Uterus (tissue), 4 donors: Measurements from ENCODE around the gene FBXW8. TPM values are rescaled to one million over a fixed set of nuclear protein-coding genes. Genes with fewer than 3 reads are reported as not detected.

Experiments
- DNase-seq, 2 donors: peaks; one replicate each; pipeline ENCODE4 v3.0.0-alpha.2; 2019 to 2020
- H3K27ac ChIP-seq, 2 donors: fragments of 200-600 bp; sonication (generic); 1 replicate in 1 of 2; 2 replicates in 1 of 2; pipeline ENCODE4 v1.5.1; 2016 to 2018
- H3K27me3 ChIP-seq, 2 donors: fragments of 200-600 bp; sonication (generic); one replicate each; pipeline ENCODE4 v1.5.1; 2018 to 2019; ENCODE audit warnings: control low read depth in 1 of 2
- H3K36me3 ChIP-seq, 2 donors: fragments of 200-600 bp; sonication (generic); one replicate each; pipeline ENCODE4 v1.5.1; 2019; ENCODE audit warnings: control low read depth in 1 of 2
- H3K4me1 ChIP-seq, 2 donors: fragments of 200-600 bp; sonication (generic); one replicate each; pipeline ENCODE4 v1.5.1; 2018 to 2019; ENCODE audit warnings: control low read depth in 1 of 2
- H3K4me3 ChIP-seq, 2 donors: fragments of 200-600 bp; sonication (generic); 1 replicate in 1 of 2; 2 replicates in 1 of 2; pipeline ENCODE4 v1.5.1; 2018 to 2019; ENCODE audit warnings: mild to moderate bottlenecking in 1 of 2
- H3K9me3 ChIP-seq, 2 donors: fragments of 200-600 bp; sonication (generic); one replicate each; pipeline ENCODE4 v1.5.1; 2019; ENCODE audit warnings: control low read depth in 1 of 2
- POLR2A ChIP-seq, 2 donors: fragments of 450-650 bp; IDR thresholded peaks; one replicate each; pipeline ENCODE4 v1.6.1; 2016; ENCODE audit warnings: antibody characterized with exemption in 2 of 2, mild to moderate bottlenecking in 1 of 2, moderate library complexity in 1 of 2
- intact Hi-C: fragments of 100-400 bp; cut with DNase I; formaldehyde crosslinking; loops from one replicate; pipeline ENCODE4 v1.15.1; 2023; ENCODE audit warnings: low total_unique reads
- total RNA-seq, 4 donors: library from RNA; depleted of rRNA in 3 of 4; stranded (reverse); fragments of >200 nt in 3 of 4; gene quantifications; one replicate each; pipeline versions ENCODE4 v1.1.0 to v1.2.4, GENCODE V29; 2014 to 2023
- TF ChIP-seq, protein P1 (sequence below), 4 experiments: fragments of 200-600 bp in 2 of 4; fragments of 450-650 bp in 2 of 4; sonication (generic) in 2 of 4; IDR thresholded peaks; one replicate each; pipeline ENCODE4 v1.5.1; 2016 to 2019; ENCODE audit warnings: antibody characterized with exemption in 4 of 4, mild to moderate bottlenecking in 2 of 4, moderate library complexity in 1 of 4
- donor health status: DM: yes; HTN: yes; CAD: no.

Gene FBXW8
- total RNA-seq, 4 donors from 2014 or later = 5.9 to 28.0 (median 15.3) TPM

DNA sequence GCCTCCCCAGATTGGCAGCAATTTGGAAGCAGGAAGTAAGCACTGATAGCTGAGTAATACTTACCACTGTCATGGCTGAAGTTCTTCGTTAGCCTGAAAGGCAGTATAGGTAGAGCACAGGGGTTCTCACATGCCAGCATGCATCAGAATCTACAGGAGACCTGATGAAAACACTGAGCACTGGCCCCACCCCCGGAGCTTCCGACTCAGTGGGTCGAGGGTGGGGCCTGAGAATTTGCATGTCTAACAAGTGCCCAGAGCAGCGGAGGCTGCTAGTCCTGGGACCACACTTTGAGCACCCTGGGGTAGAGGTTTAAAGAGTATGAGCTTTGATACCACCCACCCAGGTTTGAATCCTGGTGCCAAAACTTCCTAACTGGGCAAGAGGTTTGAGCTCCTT is 89.6 kb downstream of the FBXW8 start:
- Histone ChIP-seq H3K27ac (no peak overlapping the region), H3K27me3 (no peaks in the 10 kb centered on the region), H3K4me3 (no peak overlapping the region), H3K9me3 (no peaks in the 10 kb centered on the region), H3K4me1 (peaks cover 0 to 6% of the 10 kb centered on the region in 2 donors), H3K36me3 (no peaks in the 10 kb centered on the region)
- DNase-seq = no peak
- TF ChIP-seq POLR2A (IDR thresholded peaks at IDR 0.05) = no peak
- TF ChIP-seq, protein P1, sequence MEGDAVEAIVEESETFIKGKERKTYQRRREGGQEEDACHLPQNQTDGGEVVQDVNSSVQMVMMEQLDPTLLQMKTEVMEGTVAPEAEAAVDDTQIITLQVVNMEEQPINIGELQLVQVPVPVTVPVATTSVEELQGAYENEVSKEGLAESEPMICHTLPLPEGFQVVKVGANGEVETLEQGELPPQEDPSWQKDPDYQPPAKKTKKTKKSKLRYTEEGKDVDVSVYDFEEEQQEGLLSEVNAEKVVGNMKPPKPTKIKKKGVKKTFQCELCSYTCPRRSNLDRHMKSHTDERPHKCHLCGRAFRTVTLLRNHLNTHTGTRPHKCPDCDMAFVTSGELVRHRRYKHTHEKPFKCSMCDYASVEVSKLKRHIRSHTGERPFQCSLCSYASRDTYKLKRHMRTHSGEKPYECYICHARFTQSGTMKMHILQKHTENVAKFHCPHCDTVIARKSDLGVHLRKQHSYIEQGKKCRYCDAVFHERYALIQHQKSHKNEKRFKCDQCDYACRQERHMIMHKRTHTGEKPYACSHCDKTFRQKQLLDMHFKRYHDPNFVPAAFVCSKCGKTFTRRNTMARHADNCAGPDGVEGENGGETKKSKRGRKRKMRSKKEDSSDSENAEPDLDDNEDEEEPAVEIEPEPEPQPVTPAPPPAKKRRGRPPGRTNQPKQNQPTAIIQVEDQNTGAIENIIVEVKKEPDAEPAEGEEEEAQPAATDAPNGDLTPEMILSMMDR (IDR thresholded peaks at IDR 0.05) = no peak
- intact Hi-C loops = no loop called here

DNA sequence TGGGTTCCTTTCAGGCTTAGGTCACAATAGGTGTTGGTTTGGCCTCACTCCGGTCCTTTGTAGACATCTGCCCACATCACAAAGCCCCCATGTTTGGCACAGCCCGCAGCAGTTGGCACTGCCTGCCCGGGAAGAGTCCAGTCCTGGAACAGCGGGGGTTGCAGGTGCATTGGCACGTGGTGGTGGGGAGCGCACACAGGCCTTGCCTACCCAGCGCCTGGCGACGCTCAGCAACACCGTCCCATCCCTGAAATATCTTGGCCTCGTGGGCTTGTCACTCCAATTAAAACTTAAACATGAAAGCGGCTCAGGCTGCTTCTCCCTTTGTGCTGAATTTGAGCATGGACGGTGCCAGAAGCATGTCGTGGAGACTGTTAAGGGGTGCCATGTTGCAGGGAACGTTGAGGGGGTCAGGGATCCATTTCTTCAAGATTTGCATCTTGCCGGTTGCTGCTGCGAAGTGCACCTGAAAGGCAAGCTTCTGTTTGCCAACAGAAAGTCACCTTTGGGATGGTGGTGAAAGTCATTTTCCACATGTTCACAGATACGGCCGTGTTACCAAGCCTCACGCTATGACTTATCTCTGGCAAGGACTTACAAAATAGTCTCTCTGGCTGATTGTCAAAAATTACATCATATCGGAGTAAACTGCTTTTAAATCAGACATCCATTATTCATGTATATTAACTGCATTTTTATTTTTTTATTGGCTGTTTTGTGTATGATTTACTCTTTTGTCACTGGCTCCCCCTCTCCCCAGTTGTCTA is 91.5 kb downstream of the FBXW8 start:
- Histone ChIP-seq H3K36me3 (no peaks in the 10 kb centered on the region), H3K27me3 (no peaks in the 10 kb centered on the region), H3K9me3 (no peaks in the 10 kb centered on the region), H3K4me3 (no peak overlapping the region), H3K27ac (no peak overlapping the region), H3K4me1 (peaks cover 0 to 6% of the 10 kb centered on the region in 2 donors)
- TF ChIP-seq, protein P1 (IDR thresholded peaks at IDR 0.05) = no peak
- TF ChIP-seq POLR2A (IDR thresholded peaks at IDR 0.05) = no peak
- intact Hi-C loops = no loop called here
- no peak for DNase-seq

DNA sequence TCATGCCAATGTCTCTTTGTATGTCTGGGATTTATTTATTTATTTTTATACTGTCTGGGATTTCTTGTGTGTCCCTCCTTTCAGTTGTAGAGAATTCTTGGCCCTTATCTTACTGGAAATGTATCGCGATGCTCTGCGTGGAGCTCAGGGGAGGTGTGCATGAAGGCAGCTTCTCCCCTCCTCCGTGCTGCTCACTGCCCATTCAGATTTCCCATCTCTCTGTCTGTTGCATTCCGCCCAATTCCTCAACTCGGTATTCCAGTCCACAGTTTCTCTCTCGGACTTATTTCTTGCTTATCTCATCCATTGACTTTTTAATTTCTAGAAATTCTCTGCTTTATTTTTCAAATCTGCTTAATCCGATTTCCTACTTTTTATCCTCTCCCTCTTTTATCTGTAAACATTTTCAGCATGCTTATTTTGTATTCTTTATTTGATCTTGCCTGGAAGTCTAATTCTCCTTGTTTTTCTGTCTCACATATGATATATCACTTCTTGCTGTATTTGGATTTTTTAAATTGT is 93.2 kb downstream of the FBXW8 start:
- intact Hi-C loops = no loop called here
- TF ChIP-seq POLR2A (IDR thresholded peaks at IDR 0.05) = no peak
- TF ChIP-seq, protein P1 (IDR thresholded peaks at IDR 0.05) = no peak
- H3K27me3 ChIP-seq = no peaks in the 10 kb centered on the region
- no peaks in the 10 kb centered on the region for H3K36me3 ChIP-seq
- H3K9me3 ChIP-seq = no peaks in the 10 kb centered on the region
- H3K4me1 ChIP-seq = peaks cover 0 to 6% of the 10 kb centered on the region in 2 donors
- DNase-seq = no peak
- H3K27ac ChIP-seq = no peak overlapping the region
- no peak overlapping the region for H3K4me3 ChIP-seq

DNA sequence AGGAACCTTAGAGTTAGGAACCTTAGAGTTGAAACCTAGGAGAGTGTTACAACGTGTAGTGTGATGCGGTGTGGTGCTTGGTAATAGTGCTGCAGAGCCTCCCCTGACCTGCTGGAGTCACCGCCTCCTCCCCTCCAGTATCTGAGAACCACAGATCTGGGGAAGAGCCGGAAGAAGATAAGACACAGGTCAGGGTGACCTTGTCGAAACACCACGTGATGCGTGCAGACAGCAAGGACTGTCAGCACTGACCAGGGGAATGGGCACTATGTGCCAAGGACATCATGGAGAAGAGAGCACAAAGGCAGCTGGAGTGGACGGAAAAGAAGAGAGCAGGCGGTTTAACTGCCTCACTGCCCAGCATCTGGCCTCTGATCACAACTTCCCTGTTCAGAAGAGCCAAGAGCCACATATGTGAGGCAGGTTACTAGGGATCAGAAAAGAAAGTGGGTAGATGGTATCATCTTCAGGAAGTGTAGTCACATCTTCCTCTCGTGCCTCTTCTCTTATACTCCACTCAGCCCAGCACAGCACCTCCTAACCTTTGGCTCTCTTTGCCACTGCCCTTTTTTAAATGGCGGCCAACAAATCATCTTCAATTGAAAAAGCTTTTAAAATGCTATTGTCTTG is 94.8 kb downstream of the FBXW8 start:
- TF ChIP-seq, protein P1 (IDR thresholded peaks at IDR 0.05) = no peak
- no peak for TF ChIP-seq POLR2A (IDR thresholded peaks at IDR 0.05)
- Histone ChIP-seq H3K36me3 (no peaks in the 10 kb centered on the region), H3K27ac (no peak overlapping the region), H3K4me3 (no peak overlapping the region), H3K27me3 (no peaks in the 10 kb centered on the region), H3K4me1 (peaks cover 0 to 6% of the 10 kb centered on the region in 2 donors), H3K9me3 (no peaks in the 10 kb centered on the region)
- intact Hi-C loops = no loop called here
- no peak for DNase-seq

DNA sequence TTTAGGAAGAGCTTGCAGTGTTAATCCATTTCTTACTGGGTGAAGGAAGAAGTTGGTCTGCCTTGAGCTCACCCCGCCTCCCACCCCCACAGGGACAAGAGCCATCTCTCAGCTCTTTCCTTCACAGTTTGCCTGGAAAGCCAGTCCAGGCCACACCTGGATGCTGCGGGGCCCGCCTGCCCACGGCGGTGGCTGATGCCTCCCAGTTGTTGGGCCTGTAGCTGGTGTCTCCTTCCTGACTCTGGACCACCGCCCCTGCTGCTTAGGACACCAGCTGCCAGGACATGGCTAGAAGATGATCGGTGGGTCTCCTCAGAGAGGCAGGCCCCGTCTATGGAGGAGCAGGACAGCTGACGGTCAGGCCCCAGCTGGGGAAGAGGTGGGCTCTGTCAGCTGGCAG is 95.6 kb downstream of the FBXW8 start:
- Histone ChIP-seq H3K36me3 (no peaks in the 10 kb centered on the region), H3K27ac (no peak overlapping the region), H3K4me1 (peaks cover 0 to 6% of the 10 kb centered on the region in 2 donors), H3K27me3 (no peaks in the 10 kb centered on the region), H3K4me3 (no peak overlapping the region), H3K9me3 (no peaks in the 10 kb centered on the region)
- DNase-seq = no peak
- TF ChIP-seq, protein P1 (IDR thresholded peaks at IDR 0.05) = no peak
- intact Hi-C loops = no loop called here
